Naive thymus-derived CD4-positive, alpha-beta T cell (primary cell): ENCODE results near the gene RPS15. TPM values are rescaled to one million over a fixed set of nuclear protein-coding genes. Genes with fewer than 3 reads are reported as not detected.
A peak's percentile ranks its signal among the peaks of the same experiment; 100 is the strongest.

Source experiments
- ATAC-seq: fragments of 150-1000 bp; cut with Tn5 transposase; 2 replicates; pipeline ENCODE4 v1.10.0; 2021; ENCODE audit warnings: mild to moderate bottlenecking, moderate library complexity
- CTCF ChIA-PET: fragments of 350-600 bp; sonication (Branson Sonifier 250); formaldehyde crosslinking; loops from one replicate; lab custom pipeline; 2021; ENCODE audit warnings: antibody characterized with exemption; lab: Charles Lee
- POLR2A ChIA-PET: fragments of 350-600 bp; sonication (Branson Sonifier 250); formaldehyde crosslinking; loops from one replicate; lab custom pipeline; 2021; ENCODE audit warnings: antibody characterized with exemption, inconsistent platforms; lab: Charles Lee
- DNase-seq, 9 donors: peaks; one replicate each; pipeline versions ENCODE4 v3.0.0 to v3.0.0-alpha.2; 2020 to 2022; ENCODE audit warnings: mixed read lengths in 1 of 9
- H3K27ac ChIP-seq: one replicate; pipeline ENCODE4 v1.7.0; 2013; ENCODE audit warnings: mild to moderate bottlenecking, low read depth, low read length, moderate library complexity
- H3K27me3 ChIP-seq, 2 donors: one replicate each; pipeline ENCODE4 v1.7.0; 2013; ENCODE audit warnings: low read length in 2 of 2, mild to moderate bottlenecking in 2 of 2, moderate library complexity in 2 of 2; ENCODE audit not compliant: control insufficient read depth in 2 of 2, insufficient read depth in 2 of 2
- H3K36me3 ChIP-seq, 3 experiments: 1 replicate in 2 of 3; 2 replicates in 1 of 3; pipeline ENCODE4 v1.7.0; 2013; ENCODE audit warnings: low read length in 3 of 3, mild to moderate bottlenecking in 3 of 3, moderate library complexity in 1 of 3; ENCODE audit not compliant: insufficient read depth in 3 of 3, control insufficient read depth in 2 of 3
- H3K4me1 ChIP-seq, 2 donors: one replicate each; pipeline ENCODE4 v1.7.0; 2013; ENCODE audit warnings: low read length in 2 of 2, mild to moderate bottlenecking in 2 of 2, moderate library complexity in 1 of 2; ENCODE audit not compliant: control insufficient read depth in 2 of 2, insufficient read depth in 2 of 2
- H3K4me3 ChIP-seq: 2 replicates; pipeline ENCODE4 v1.7.0; 2013; ENCODE audit warnings: mild to moderate bottlenecking, low read length
- H3K9me3 ChIP-seq, 3 experiments: 1 replicate in 2 of 3; 2 replicates in 1 of 3; pipeline ENCODE4 v1.7.0; 2013; ENCODE audit warnings: low read length in 3 of 3; ENCODE audit not compliant: control insufficient read depth in 2 of 3
- H3K27ac Mint-ChIP-seq, 9 donors: one replicate each; pipeline ENCODE4 v1.8.0; 2020 to 2022; ENCODE audit warnings: mixed read lengths in 9 of 9, mild to moderate bottlenecking in 8 of 9, moderate library complexity in 5 of 9, inconsistent platforms in 2 of 9
- H3K27me3 Mint-ChIP-seq, 5 donors: one replicate each; pipeline ENCODE4 v1.8.0; 2021 to 2022; ENCODE audit warnings: mixed read lengths in 5 of 5, mild to moderate bottlenecking in 1 of 5
- H3K36me3 Mint-ChIP-seq, 5 donors: one replicate each; pipeline ENCODE4 v1.8.0; 2020 to 2022; ENCODE audit warnings: mixed read lengths in 5 of 5, mild to moderate bottlenecking in 3 of 5, inconsistent platforms in 1 of 5
- H3K4me1 Mint-ChIP-seq, 7 donors: one replicate each; pipeline ENCODE4 v1.8.0; 2020 to 2022; ENCODE audit warnings: mixed read lengths in 7 of 7, mild to moderate bottlenecking in 3 of 7, inconsistent platforms in 1 of 7
- H3K4me3 Mint-ChIP-seq, 10 donors: one replicate each; pipeline ENCODE4 v1.8.0; 2020 to 2022; ENCODE audit warnings: mild to moderate bottlenecking in 10 of 10, mixed read lengths in 10 of 10, moderate library complexity in 6 of 10, inconsistent platforms in 2 of 10
- H3K9me3 Mint-ChIP-seq, 11 donors: one replicate each; pipeline ENCODE4 v1.8.0; 2020 to 2022; ENCODE audit warnings: mixed read lengths in 11 of 11, mild to moderate bottlenecking in 4 of 11, inconsistent platforms in 1 of 11, moderate library complexity in 1 of 11
- intact Hi-C, 2 donors: fragments of 100-400 bp; cut with micrococcal nuclease; formaldehyde crosslinking; loops; one replicate each; pipeline ENCODE4 v1.15.1; 2023
- polyA plus RNA-seq, 2 donors: library from polyadenylated mRNA; unstranded; fragments of 300-500 nt; fragmentation: Illumina TruSeq; gene quantifications; one replicate each; pipeline ENCODE4 v1.2.3, GENCODE V29; 2021
- total RNA-seq, 6 experiments: library from RNA in 5 of 6; stranded (reverse) in 5 of 6; gene quantifications; 1 replicate in 5 of 6; 2 replicates in 1 of 6; pipeline ENCODE4 v1.2.3 and lab custom pipeline; 2021 to 2026

RPS15 gene
- total and polyA plus RNA-seq, 7 experiments from 2014 or later: 1,300 to 3,761 (median 2,017) TPM

GRCh38 chr19:1408300-1409203 is 29.6 kb upstream of the RPS15 start:
- DNase-seq: peak; percentile 44 to 67 (median 60)
- H3K27me3 ChIP-seq: no peaks in the 10 kb centered on the region
- peak overlapping the region; percentile 83 for H3K4me3 ChIP-seq
- H3K4me3 Mint-ChIP-seq: peak overlapping the region; percentile 92 to 96 (median 94)
- peak; percentile 2 for ATAC-seq
- H3K27ac ChIP-seq: peak overlapping the region; percentile 98
- no peaks in the 10 kb centered on the region for H3K9me3 ChIP-seq
- intact Hi-C loops: loop anchor here (5.0 to 10.0 kb wide), 5 partner anchors 164 to 1494 kb away; partner anchors contain the start of genes ATP5F1D (in 1 of the 2), CNN2 (in 1 of the 2), MIDN (in 1 of the 2) and RNF126 (in 1 of the 2)
- peaks cover 34 to 56% (median 50%) of the 10 kb centered on the region in 7 donors for H3K4me1 Mint-ChIP-seq
- no peaks in the 10 kb centered on the region for H3K27me3 Mint-ChIP-seq
- H3K36me3 Mint-ChIP-seq: peaks cover 0 to 7% (median 3%) of the 10 kb centered on the region in 5 donors
- peak overlapping the region; percentile 87 to 96 (median 93) for H3K27ac Mint-ChIP-seq
- ChIA-PET CTCF (interaction anchor here (1.2 kb wide), 1 partner anchor 10 kb away, joined by 3 read pairs; no protein-coding TSS in a partner anchor), POLR2A (interaction anchor here (0.6 to 1.9 kb wide), 8 partner anchors 12 to 153 kb away, joined by 3 to 11 read pairs (median 3); partner anchors contain the start of genes CIRBP and REEP6)
- H3K36me3 ChIP-seq: peaks cover 0 to 36% (median 8%) of the 10 kb centered on the region in 3 experiments
- peaks cover 0 to 1% (median 0%) of the 10 kb centered on the region in 11 donors for H3K9me3 Mint-ChIP-seq
- peaks cover 40 to 47% of the 10 kb centered on the region in 2 donors for H3K4me1 ChIP-seq

- Histone ChIP-seq H3K4me1 (peaks cover 40 to 48% of the 10 kb centered on the region in 2 donors), H3K36me3 (peaks cover 0 to 43% (median 8%) of the 10 kb centered on the region in 3 experiments), H3K9me3 (no peaks in the 10 kb centered on the region), H3K27me3 (no peaks in the 10 kb centered on the region), H3K27ac (peak overlapping the region; percentile 98), H3K4me3 (peak overlapping the region; percentile 83)
- DNase-seq (no peak), ATAC-seq (no peak)
- Mint-ChIP-seq H3K4me3 (peak overlapping the region; percentile 92 to 96 (median 94)), H3K27me3 (no peaks in the 10 kb centered on the region), H3K4me1 (peaks cover 34 to 63% (median 53%) of the 10 kb centered on the region in 7 donors), H3K27ac (peak overlapping the region; percentile 87 to 96 (median 93)), H3K9me3 (peaks cover 0 to 1% (median 0%) of the 10 kb centered on the region in 11 donors), H3K36me3 (peaks cover 0 to 7% (median 3%) of the 10 kb centered on the region in 5 donors)
- POLR2A ChIA-PET: interaction anchor here (0.6 to 1.9 kb wide), 9 partner anchors 9 to 154 kb away, joined by 3 to 11 read pairs (median 3); partner anchors contain the start of genes CIRBP and REEP6
- intact Hi-C loops: loop anchor here (5.0 to 10.0 kb wide), 5 partner anchors 165 to 1493 kb away; partner anchors contain the start of genes ATP5F1D (in 1 of the 2), CNN2 (in 1 of the 2), MIDN (in 1 of the 2) and RNF126 (in 1 of the 2)
- CTCF ChIA-PET: interaction anchor here (1.2 kb wide), 1 partner anchor 10 kb away, joined by 3 read pairs; no protein-coding TSS in a partner anchor
Measured at GRCh38 chr19:1409204-1410005, 28.8 kb upstream of the RPS15 start.

GRCh38 chr19:1410136-1410786 is 27.9 kb upstream of the RPS15 start:
- POLR2A ChIA-PET: interaction anchor here (1.2 to 1.9 kb wide), 2 partner anchors 9 to 141 kb away, joined by 5 to 11 read pairs; partner anchors contain the start of gene CIRBP
- H3K9me3 ChIP-seq: no peaks in the 10 kb centered on the region
- peaks cover 45 to 53% of the 10 kb centered on the region in 2 donors for H3K4me1 ChIP-seq
- Mint-ChIP-seq H3K4me1 (peaks cover 34 to 69% (median 59%) of the 10 kb centered on the region in 7 donors), H3K4me3 (peak overlapping the region; percentile 64 to 96 (median 94)), H3K27me3 (no peaks in the 10 kb centered on the region), H3K27ac (peak overlapping the region; percentile 65 to 93 (median 85)), H3K9me3 (peaks cover 0 to 3% (median 0%) of the 10 kb centered on the region in 11 donors), H3K36me3 (peaks cover 0 to 7% (median 3%) of the 10 kb centered on the region in 5 donors)
- CTCF ChIA-PET: no interaction called here
- ATAC-seq (no peak), DNase-seq (no peak)
- intact Hi-C loops: no loop called here
- peak overlapping the region; percentile 83 for H3K4me3 ChIP-seq
- no peaks in the 10 kb centered on the region for H3K27me3 ChIP-seq
- peak overlapping the region; percentile 98 for H3K27ac ChIP-seq
- peaks cover 0 to 48% (median 8%) of the 10 kb centered on the region in 3 experiments for H3K36me3 ChIP-seq

GRCh38 chr19:1410789-1411188 is 27.4 kb upstream of the RPS15 start:
- Histone ChIP-seq H3K9me3 (no peaks in the 10 kb centered on the region), H3K4me3 (no peak overlapping the region), H3K27ac (peak overlapping the region; percentile 98), H3K36me3 (peaks cover 0 to 52% (median 8%) of the 10 kb centered on the region in 3 experiments), H3K27me3 (no peaks in the 10 kb centered on the region), H3K4me1 (peaks cover 50 to 53% of the 10 kb centered on the region in 2 donors)
- intact Hi-C loops: no loop called here
- peaks cover 0 to 7% (median 3%) of the 10 kb centered on the region in 5 donors for H3K36me3 Mint-ChIP-seq
- H3K4me1 Mint-ChIP-seq: peaks cover 38 to 75% (median 64%) of the 10 kb centered on the region in 7 donors
- DNase-seq: no peak
- H3K27me3 Mint-ChIP-seq: no peaks in the 10 kb centered on the region
- H3K9me3 Mint-ChIP-seq: peaks cover 0 to 3% (median 0%) of the 10 kb centered on the region in 11 donors
- ChIA-PET POLR2A (no interaction called here), CTCF (interaction anchor here (0.5 kb wide), 1 partner anchor 506 kb away, joined by 4 read pairs; no protein-coding TSS in a partner anchor)
- peak overlapping the region; percentile 50 to 95 (median 94) for H3K4me3 Mint-ChIP-seq
- H3K27ac Mint-ChIP-seq: peak overlapping the region; percentile 25 to 93 (median 85)
- ATAC-seq: no peak

- Mint-ChIP-seq H3K27ac (peak overlapping the region in 7 of 9 donors; percentile 15 to 93 (median 75)), H3K4me3 (peak overlapping the region; percentile 50 to 95 (median 94)), H3K36me3 (peaks cover 0 to 7% (median 3%) of the 10 kb centered on the region in 5 donors), H3K9me3 (peaks cover 0 to 3% (median 0%) of the 10 kb centered on the region in 11 donors), H3K4me1 (peaks cover 40 to 78% (median 68%) of the 10 kb centered on the region in 7 donors), H3K27me3 (no peaks in the 10 kb centered on the region)
- Histone ChIP-seq H3K4me3 (no peak overlapping the region), H3K27me3 (no peaks in the 10 kb centered on the region), H3K27ac (peak overlapping the region; percentile 98), H3K4me1 (peaks cover 50% of the 10 kb centered on the region in 2 donors), H3K9me3 (no peaks in the 10 kb centered on the region), H3K36me3 (peaks cover 0 to 52% (median 8%) of the 10 kb centered on the region in 3 experiments)
- intact Hi-C loops: no loop called here
- ChIA-PET CTCF (interaction anchor here (0.5 kb wide), 1 partner anchor 506 kb away, joined by 4 read pairs; no protein-coding TSS in a partner anchor), POLR2A (no interaction called here)
- no peak for DNase-seq
- no peak for ATAC-seq
Measured at GRCh38 chr19:1411255-1412191, 26.7 kb upstream of the RPS15 start.
